SU-DHL-6 (cell line): Measurements from ENCODE around the gene CALCOCO2.
"Not testable (repeated sequence)": the region's sequence is repeated elsewhere in the genome, so short reads cannot be mapped to it uniquely, and the experiment has no call there.

Source experiments
- H2AFZ ChIP-seq: fragments of 200-600 bp; sonication (generic); 2 replicates; pipeline ENCODE4 v1.6.1; 2014; ENCODE audit warnings: low read depth, mild to moderate bottlenecking, moderate library complexity, mixed read lengths, antibody characterized with exemption, low read length; ENCODE audit not compliant: severe bottlenecking
- H3F3A ChIP-seq: fragments of 200-600 bp; shearing (Covaris generic); 2 replicates; pipeline ENCODE4 v1.6.0; 2016; ENCODE audit warnings: antibody characterized with exemption, mild to moderate bottlenecking; ENCODE audit not compliant: insufficient read depth
- H3K27ac ChIP-seq: fragments of 200-600 bp; sonication (generic); 2 replicates; pipeline ENCODE4 v1.5.1; 2016; ENCODE audit warnings: low read depth, mild to moderate bottlenecking, low read length, moderate library complexity, mixed read lengths
- H3K27me3 ChIP-seq: fragments of 200-600 bp; sonication (generic), shearing (Covaris generic); 2 replicates; pipeline ENCODE4 v1.6.0; 2014; ENCODE audit warnings: mild to moderate bottlenecking, low read length
- H3K36me3 ChIP-seq: fragments of 200-600 bp; sonication (generic); 2 replicates; pipeline ENCODE4 v1.6.1; 2014; ENCODE audit warnings: mild to moderate bottlenecking, low read length, mixed read lengths
- H3K4me2 ChIP-seq: fragments of 300-600, 200-600 bp; shearing (Covaris generic), sonication (generic); 2 replicates; pipeline ENCODE4 v1.6.0; 2014; ENCODE audit warnings: low read length, low read depth, mild to moderate bottlenecking; ENCODE audit not compliant: poor library complexity, severe bottlenecking
- H3K4me3 ChIP-seq: fragments of 200-600 bp; sonication (generic); 2 replicates; pipeline ENCODE4 v1.5.1; 2014; ENCODE audit warnings: antibody characterized with exemption, low read length, mild to moderate bottlenecking, mixed read lengths; ENCODE audit not compliant: insufficient read depth, poor library complexity, severe bottlenecking
- H3K79me2 ChIP-seq: fragments of 200-600 bp; sonication (generic); 2 replicates; pipeline ENCODE4 v1.6.1; 2014; ENCODE audit warnings: mild to moderate bottlenecking, low read length, moderate library complexity; ENCODE audit not compliant: insufficient read depth
- H3K9ac ChIP-seq: fragments of 200-600 bp; sonication (generic); 2 replicates; pipeline ENCODE4 v1.7.0; 2014; ENCODE audit warnings: mild to moderate bottlenecking, low read length
- H3K9me2 ChIP-seq: fragments of 200-600 bp; sonication (generic); replicated peaks from 2 replicates; pipeline ENCODE4 v1.6.1; 2014; ENCODE audit warnings: low read length; ENCODE audit not compliant: insufficient read depth
- H3K9me3 ChIP-seq: fragments of 200-600 bp; sonication (generic); 2 replicates; pipeline ENCODE4 v1.6.1; 2014; ENCODE audit warnings: low read length, mixed read lengths; ENCODE audit not compliant: insufficient read depth
- H4K20me1 ChIP-seq: fragments of 200-600 bp; sonication (generic); 2 replicates; pipeline ENCODE4 v1.6.1; 2014; ENCODE audit warnings: low read depth, mild to moderate bottlenecking, antibody characterized with exemption, low read length, moderate library complexity, mixed read lengths
- CTCF ChIP-seq: fragments of 200-600 bp; sonication (generic); IDR thresholded peaks from one replicate; pipeline ENCODE4 v1.5.1; 2017; ENCODE audit warnings: antibody characterized with exemption, mild to moderate bottlenecking, low read length, moderate library complexity; ENCODE audit not compliant: insufficient read depth, poor library complexity, severe bottlenecking
- EZH2phosphoT487 ChIP-seq: fragments of 200-600 bp; sonication (generic), shearing (Covaris generic); conservative IDR thresholded peaks from 2 replicates; pipeline ENCODE4 v1.6.1; 2018; ENCODE audit warnings: mild to moderate bottlenecking, antibody characterized with exemption, low read length, moderate library complexity, mixed read lengths

The CALCOCO2 gene

GRCh38 chr17:48831549-48831883 is 681 bp downstream of the CALCOCO2 start:
- peak overlapping the region; percentile 70 for H3K4me2 ChIP-seq
- H3K27ac ChIP-seq, result no peak overlapping the region
- no peaks in the 10 kb centered on the region for H3K9me3 ChIP-seq
- H2AFZ ChIP-seq, result peak overlapping the region; percentile 99
- no peak for TF ChIP-seq CTCF
- no peaks in the 10 kb centered on the region for H3F3A ChIP-seq
- no peaks in the 10 kb centered on the region for H3K36me3 ChIP-seq
- no peaks in the 10 kb centered on the region for H3K27me3 ChIP-seq
- peak overlapping the region; percentile 75 for H3K4me3 ChIP-seq
- no peaks in the 10 kb centered on the region for H3K79me2 ChIP-seq
- peak overlapping the region; percentile 71 for H3K9ac ChIP-seq
- no peaks in the 10 kb centered on the region for H3K9me2 ChIP-seq
- H4K20me1 ChIP-seq, result no peaks in the 10 kb centered on the region

GRCh38 chr17:48834973-48835372 is 4.1 kb downstream of the CALCOCO2 start:
- H3K4me2 ChIP-seq, result no peak overlapping the region
- H3K27me3 ChIP-seq, result no peaks in the 10 kb centered on the region
- H3K9me2 ChIP-seq, result no peaks in the 10 kb centered on the region
- H3K36me3 ChIP-seq, result no peaks in the 10 kb centered on the region
- H3K9ac ChIP-seq, result no peak overlapping the region
- TF ChIP-seq CTCF (no peak), EZH2phosphoT487 (no peak)
- no peak overlapping the region for H3K27ac ChIP-seq
- no peaks in the 10 kb centered on the region for H3K79me2 ChIP-seq
- H3F3A ChIP-seq, result no peaks in the 10 kb centered on the region
- no peaks in the 10 kb centered on the region for H4K20me1 ChIP-seq
- no peak overlapping the region for H3K4me3 ChIP-seq
- H3K9me3 ChIP-seq, result no peaks in the 10 kb centered on the region
- no peak overlapping the region for H2AFZ ChIP-seq

GRCh38 chr17:48835971-48836370 is 5.1 kb downstream of the CALCOCO2 start:
- H3K4me2 ChIP-seq, result no peak overlapping the region
- H3K27me3 ChIP-seq, result no peaks in the 10 kb centered on the region
- H4K20me1 ChIP-seq, result no peaks in the 10 kb centered on the region
- H3K9ac ChIP-seq, result no peak overlapping the region
- no peaks in the 10 kb centered on the region for H3K9me2 ChIP-seq
- no peaks in the 10 kb centered on the region for H3K79me2 ChIP-seq
- no peak overlapping the region for H2AFZ ChIP-seq
- no peak overlapping the region for H3K4me3 ChIP-seq
- H3F3A ChIP-seq, result no peaks in the 10 kb centered on the region
- no peaks in the 10 kb centered on the region for H3K9me3 ChIP-seq
- no peak overlapping the region for H3K27ac ChIP-seq
- TF ChIP-seq CTCF (no peak), EZH2phosphoT487 (no peak)
- H3K36me3 ChIP-seq, result no peaks in the 10 kb centered on the region

- H3K9me2 ChIP-seq, H3K27me3 ChIP-seq, H3F3A ChIP-seq, H3K4me2 ChIP-seq, H3K9me3 ChIP-seq, H3K79me2 ChIP-seq, H2AFZ ChIP-seq, H4K20me1 ChIP-seq, H3K4me3 ChIP-seq, H3K9ac ChIP-seq, H3K27ac ChIP-seq, H3K36me3 ChIP-seq: not testable (repeated sequence)
Observed at GRCh38 chr17:48837458-48837857, 6.6 kb downstream of the CALCOCO2 start.
